ENCODE data around the gene MGAT3.

Gene MGAT3

DNA sequence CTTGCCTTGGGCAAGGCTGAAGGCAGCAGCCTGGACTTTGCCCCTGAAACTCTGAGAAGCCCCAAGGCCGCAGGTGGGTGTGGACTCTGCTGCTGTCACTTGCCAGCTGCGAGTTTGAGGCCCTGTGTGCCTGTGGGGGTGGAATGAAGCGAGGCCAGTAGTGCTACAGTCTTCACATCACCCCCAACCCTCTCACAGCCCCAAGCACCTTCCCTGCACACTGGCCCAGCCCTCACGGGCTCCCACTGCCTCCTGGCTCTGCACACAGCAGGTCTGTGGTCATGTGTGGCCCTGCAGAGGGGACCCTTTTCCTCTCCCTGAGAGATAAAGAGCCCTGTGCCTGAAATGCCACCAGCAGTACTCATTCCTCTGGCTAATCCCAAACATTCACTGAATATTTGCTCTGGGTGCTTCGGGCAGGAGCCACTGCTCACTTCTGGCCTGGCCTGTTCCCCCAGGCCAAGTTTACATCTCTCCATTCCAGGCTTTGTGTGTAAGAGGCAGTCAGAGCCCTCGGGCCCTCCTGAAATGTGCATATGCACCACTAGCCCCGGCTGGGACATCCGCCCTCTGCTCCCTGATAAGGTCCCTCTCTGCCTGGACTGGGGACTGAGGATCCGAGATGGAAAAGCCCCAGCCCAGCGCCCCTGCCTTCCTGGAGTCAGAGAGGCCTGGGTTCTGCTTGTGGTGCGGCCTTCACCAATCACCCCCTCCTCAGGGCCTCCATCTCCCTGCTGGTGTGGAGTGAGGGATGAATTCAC lies 17.7 kb downstream of the MGAT3 start:
- in situ Hi-C loops (cut with HindIII; ENCODE audit: low sequenced_read_pairs): no loop called here
- H3K4me3 ChIP-seq (ENCODE audit: low read depth, low read length): no peak overlapping the region
- TF ChIP-seq, protein P1, sequence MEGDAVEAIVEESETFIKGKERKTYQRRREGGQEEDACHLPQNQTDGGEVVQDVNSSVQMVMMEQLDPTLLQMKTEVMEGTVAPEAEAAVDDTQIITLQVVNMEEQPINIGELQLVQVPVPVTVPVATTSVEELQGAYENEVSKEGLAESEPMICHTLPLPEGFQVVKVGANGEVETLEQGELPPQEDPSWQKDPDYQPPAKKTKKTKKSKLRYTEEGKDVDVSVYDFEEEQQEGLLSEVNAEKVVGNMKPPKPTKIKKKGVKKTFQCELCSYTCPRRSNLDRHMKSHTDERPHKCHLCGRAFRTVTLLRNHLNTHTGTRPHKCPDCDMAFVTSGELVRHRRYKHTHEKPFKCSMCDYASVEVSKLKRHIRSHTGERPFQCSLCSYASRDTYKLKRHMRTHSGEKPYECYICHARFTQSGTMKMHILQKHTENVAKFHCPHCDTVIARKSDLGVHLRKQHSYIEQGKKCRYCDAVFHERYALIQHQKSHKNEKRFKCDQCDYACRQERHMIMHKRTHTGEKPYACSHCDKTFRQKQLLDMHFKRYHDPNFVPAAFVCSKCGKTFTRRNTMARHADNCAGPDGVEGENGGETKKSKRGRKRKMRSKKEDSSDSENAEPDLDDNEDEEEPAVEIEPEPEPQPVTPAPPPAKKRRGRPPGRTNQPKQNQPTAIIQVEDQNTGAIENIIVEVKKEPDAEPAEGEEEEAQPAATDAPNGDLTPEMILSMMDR (IDR thresholded peaks at IDR 0.05; ENCODE audit: low read depth, low read length, missing control alignments): no peak
- no peak for DNase-seq (ENCODE audit: low read depth)

DNA sequence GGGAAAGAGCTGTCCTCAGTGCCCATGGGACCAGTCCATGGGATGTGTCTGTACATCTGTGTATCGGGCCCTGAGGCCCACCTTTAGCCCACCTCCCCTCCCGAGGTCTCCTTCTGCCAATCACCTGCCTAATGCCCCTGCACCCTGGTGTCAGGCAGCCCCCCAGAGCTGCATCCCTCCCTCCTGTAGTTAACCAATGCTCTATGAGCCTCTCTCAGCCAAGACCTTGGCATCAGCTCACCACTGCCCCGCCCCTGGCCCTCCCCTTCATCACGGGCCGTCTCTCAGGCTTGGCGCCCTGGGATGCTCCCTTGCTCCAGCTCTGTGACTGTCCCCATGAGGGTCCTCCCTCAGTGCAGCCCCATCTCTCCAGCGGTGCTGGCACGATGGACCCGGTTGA lies 18.5 kb downstream of the MGAT3 start:
- TF ChIP-seq, protein P1 (IDR thresholded peaks at IDR 0.05; ENCODE audit: low read depth, low read length, missing control alignments): no peak
- in situ Hi-C loops (cut with HindIII; ENCODE audit: low sequenced_read_pairs): no loop called here
- DNase-seq (ENCODE audit: low read depth): no peak
- no peak overlapping the region for H3K4me3 ChIP-seq (ENCODE audit: low read depth, low read length)

DNA sequence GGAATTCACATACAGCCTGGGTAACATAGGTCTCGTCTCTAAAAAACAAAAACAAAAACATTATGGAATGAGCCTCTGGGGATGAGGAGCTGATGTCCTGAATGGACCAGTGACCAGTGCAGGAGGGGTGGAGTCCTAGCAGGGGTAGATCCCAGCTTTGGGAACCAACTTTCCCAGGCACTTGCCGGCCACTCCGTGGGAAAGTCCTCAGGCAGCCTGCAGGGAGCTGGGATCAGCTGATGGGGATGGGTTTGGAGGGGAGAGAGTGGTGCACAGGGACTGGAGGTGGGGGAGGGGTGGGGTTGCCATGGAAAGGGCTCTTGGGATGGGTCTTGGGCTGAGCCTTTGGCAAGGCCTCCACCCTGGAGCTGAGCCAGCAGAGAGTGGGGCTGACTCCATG lies 19.1 kb downstream of the MGAT3 start:
- no peak for DNase-seq (ENCODE audit: low read depth)
- in situ Hi-C loops (cut with HindIII; ENCODE audit: low sequenced_read_pairs): no loop called here
- no peak overlapping the region for H3K4me3 ChIP-seq (ENCODE audit: low read depth, low read length)
- TF ChIP-seq, protein P1 (IDR thresholded peaks at IDR 0.05; ENCODE audit: low read depth, low read length, missing control alignments): no peak

DNA sequence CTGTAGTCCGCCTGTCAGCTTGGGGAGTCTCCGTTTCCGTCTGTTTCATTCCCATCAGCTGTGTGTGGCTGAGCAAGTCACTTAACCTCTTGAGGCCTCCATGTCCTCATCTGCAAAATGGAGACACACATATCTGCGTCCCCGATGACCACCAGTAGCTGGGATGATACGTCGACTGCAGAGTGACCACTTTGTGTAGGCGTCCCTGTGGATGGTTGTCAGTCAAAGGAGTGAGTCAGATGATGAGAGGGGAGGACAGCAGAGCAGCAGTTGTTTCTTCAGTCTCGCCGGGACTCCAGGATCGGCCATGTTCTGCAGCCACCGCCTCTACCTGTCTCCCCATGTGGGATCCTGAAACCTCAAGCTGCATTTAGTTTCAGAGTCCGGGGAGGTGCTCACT lies 19.9 kb downstream of the MGAT3 start:
- TF ChIP-seq, protein P1 (IDR thresholded peaks at IDR 0.05; ENCODE audit: low read depth, low read length, missing control alignments): no peak
- H3K4me3 ChIP-seq (ENCODE audit: low read depth, low read length): no peak overlapping the region
- DNase-seq (ENCODE audit: low read depth): no peak
- in situ Hi-C loops (cut with HindIII; ENCODE audit: low sequenced_read_pairs): no loop called here

DNA sequence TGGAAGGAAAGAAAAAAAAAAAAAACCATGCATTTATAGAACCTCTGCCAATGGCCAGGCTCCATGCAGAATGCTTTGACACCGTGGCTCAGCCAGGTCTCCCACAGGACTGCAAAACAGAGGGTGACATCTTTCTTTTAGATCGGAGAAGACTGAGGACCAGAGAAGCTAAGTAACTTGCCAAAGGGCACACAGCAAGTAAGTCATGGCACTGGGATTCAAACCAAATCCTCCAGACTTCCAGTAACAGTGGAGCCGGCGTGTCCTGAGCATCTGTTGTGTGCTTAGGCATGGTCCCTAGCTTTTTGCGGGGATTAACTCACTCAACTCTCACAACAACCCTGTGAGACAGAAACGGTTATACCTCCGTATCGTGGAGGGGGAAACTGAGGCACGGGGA lies 20.7 kb downstream of the MGAT3 start:
- no peak overlapping the region for H3K4me3 ChIP-seq (ENCODE audit: low read depth, low read length)
- TF ChIP-seq, protein P1 (IDR thresholded peaks at IDR 0.05; ENCODE audit: low read depth, low read length, missing control alignments): no peak
- in situ Hi-C loops (cut with HindIII; ENCODE audit: low sequenced_read_pairs): no loop called here
- no peak for DNase-seq (ENCODE audit: low read depth)

DNA sequence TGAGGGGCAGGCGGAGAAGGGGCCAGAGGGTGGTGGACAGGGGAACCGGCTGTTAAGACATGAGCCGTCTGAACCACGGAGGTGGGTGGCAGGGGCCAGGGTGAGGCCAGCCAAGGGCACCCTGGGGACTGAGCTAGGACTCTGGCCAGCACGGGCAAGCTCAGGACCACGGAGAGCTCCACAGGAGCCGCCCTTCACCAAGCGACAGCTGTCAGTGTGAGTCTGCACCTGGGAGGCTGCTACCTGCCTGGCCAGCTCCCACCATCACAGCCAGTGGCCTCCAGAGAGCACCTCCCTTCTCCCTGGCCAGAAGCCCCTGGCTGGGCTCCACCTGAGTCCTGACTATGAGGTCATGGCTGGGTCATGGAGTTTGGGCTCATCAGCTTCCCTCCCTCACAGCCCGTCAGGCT lies 21.6 kb downstream of the MGAT3 start:
- no peak for DNase-seq (ENCODE audit: low read depth)
- TF ChIP-seq, protein P1 (IDR thresholded peaks at IDR 0.05; ENCODE audit: low read depth, low read length, missing control alignments): no peak
- H3K4me3 ChIP-seq (ENCODE audit: low read depth, low read length): no peak overlapping the region
- in situ Hi-C loops (cut with HindIII; ENCODE audit: low sequenced_read_pairs): no loop called here

Measured in astrocyte of the cerebellum (primary cell).